ENCODE results near the gene ANKRD28.

DNA sequence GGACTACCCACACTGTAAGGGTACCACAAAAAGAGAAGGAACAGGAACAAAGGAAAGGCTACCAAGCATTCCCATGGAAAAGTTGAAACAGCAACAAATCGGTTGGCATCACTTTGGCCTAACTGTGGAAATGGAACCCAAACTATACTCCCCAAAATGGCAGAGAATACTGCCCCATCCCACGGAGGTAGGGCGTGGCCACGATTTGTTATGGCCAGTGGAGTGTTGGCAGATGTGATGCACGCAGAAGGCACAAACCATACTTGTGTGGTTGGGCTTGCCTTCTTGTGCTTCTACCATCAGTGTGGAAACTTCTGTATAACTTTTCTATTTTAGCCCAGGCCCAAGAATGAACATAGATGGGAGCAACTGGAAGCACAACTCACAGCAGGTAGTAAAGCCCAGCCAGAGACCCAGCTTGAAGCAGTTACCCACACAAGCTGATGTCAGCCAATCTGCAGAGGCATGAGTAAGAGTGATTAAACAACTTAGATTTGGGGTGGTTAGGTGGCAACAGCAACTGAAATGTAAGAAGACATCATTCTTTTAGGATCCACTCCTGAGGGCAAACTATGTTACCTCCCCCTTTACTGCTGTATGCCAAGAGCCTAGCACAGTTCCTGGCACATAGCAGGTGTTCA lies 132.1 kb downstream of the ANKRD28 start:
- TF ChIP-seq TARDBP (IDR thresholded peaks at IDR 0.05), result no peak
- TF ChIP-seq RFX5 (IDR thresholded peaks at IDR 0.05; ENCODE audit: low read depth, low read length), result no peak
- TF ChIP-seq CBX5 (IDR thresholded peaks at IDR 0.05; ENCODE audit: borderline replicate concordance, low read depth), result no peak
- no peak for TF ChIP-seq SRF (CRISPR knock-in tag; IDR thresholded peaks at IDR 0.05)
- no peak for TF ChIP-seq ILF3 (IDR thresholded peaks at IDR 0.05; ENCODE audit: borderline replicate concordance)
- TF ChIP-seq TCF7 (IDR thresholded peaks at IDR 0.05; ENCODE audit: borderline replicate concordance), result no peak

All from K562 (cell line).